ENCODE measurements around the gene MTUS2.
A peak's percentile ranks its signal among the peaks of the same experiment; 100 is the strongest.

Gene MTUS2

GRCh38 chr13:29165840-29166239 lies 345.7 kb downstream of the MTUS2 start:
- no peak overlapping the region for H3K4me3 ChIP-seq (ENCODE audit: low read depth, low read length)
- peak; percentile 84 for DNase-seq (ENCODE audit: low read depth)
- TF ChIP-seq, protein P1, sequence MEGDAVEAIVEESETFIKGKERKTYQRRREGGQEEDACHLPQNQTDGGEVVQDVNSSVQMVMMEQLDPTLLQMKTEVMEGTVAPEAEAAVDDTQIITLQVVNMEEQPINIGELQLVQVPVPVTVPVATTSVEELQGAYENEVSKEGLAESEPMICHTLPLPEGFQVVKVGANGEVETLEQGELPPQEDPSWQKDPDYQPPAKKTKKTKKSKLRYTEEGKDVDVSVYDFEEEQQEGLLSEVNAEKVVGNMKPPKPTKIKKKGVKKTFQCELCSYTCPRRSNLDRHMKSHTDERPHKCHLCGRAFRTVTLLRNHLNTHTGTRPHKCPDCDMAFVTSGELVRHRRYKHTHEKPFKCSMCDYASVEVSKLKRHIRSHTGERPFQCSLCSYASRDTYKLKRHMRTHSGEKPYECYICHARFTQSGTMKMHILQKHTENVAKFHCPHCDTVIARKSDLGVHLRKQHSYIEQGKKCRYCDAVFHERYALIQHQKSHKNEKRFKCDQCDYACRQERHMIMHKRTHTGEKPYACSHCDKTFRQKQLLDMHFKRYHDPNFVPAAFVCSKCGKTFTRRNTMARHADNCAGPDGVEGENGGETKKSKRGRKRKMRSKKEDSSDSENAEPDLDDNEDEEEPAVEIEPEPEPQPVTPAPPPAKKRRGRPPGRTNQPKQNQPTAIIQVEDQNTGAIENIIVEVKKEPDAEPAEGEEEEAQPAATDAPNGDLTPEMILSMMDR (IDR thresholded peaks at IDR 0.05; ENCODE audit: low read depth, low read length) = no peak
- no peak for TF ChIP-seq POLR2A (IDR thresholded peaks at IDR 0.05; ENCODE audit: extremely low read depth, insufficient read length)
- TF ChIP-seq MYC (IDR thresholded peaks at IDR 0.05; ENCODE audit: low read depth, low read length) = no peak
- TF ChIP-seq, protein P2, sequence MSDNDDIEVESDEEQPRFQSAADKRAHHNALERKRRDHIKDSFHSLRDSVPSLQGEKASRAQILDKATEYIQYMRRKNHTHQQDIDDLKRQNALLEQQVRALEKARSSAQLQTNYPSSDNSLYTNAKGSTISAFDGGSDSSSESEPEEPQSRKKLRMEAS (IDR thresholded peaks at IDR 0.05; ENCODE audit: low read depth, low read length) = no peak

GRCh38 chr13:29170436-29171082 lies 350.4 kb downstream of the MTUS2 start:
- H3K4me3 ChIP-seq (ENCODE audit: low read depth, low read length) = no peak overlapping the region
- no peak for DNase-seq (ENCODE audit: low read depth)
- TF ChIP-seq MYC (IDR thresholded peaks at IDR 0.05; ENCODE audit: low read depth, low read length) (no peak), POLR2A (IDR thresholded peaks at IDR 0.05; ENCODE audit: extremely low read depth, insufficient read length) (no peak)
- TF ChIP-seq, protein P1 (IDR thresholded peaks at IDR 0.05; ENCODE audit: low read depth, low read length) = no peak
- TF ChIP-seq, protein P2 (IDR thresholded peaks at IDR 0.05; ENCODE audit: low read depth, low read length) = no peak

DNA sequence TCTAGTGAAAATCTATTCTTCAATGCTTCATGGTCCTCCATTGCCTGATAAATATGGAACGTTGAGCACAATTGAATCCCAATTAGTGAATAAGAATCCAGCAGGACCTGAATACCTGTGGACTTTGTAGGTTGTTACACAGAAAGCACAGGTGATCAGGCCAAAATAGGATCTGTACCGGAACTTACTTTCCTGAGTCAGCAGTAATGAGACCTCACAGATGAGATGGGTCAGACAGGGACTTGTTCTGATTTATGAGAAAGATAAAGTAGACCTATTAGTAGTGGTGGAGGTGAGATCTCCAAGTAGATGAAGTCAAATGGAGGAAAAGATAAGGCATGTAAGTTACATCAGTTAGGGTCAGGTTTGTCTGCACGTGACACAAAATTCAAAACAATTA lies 351.1 kb downstream of the MTUS2 start:
- TF ChIP-seq, protein P1 (IDR thresholded peaks at IDR 0.05; ENCODE audit: low read depth, low read length) = no peak
- TF ChIP-seq, protein P2 (IDR thresholded peaks at IDR 0.05; ENCODE audit: low read depth, low read length) = no peak
- TF ChIP-seq MYC (IDR thresholded peaks at IDR 0.05; ENCODE audit: low read depth, low read length) = no peak
- no peak for TF ChIP-seq POLR2A (IDR thresholded peaks at IDR 0.05; ENCODE audit: extremely low read depth, insufficient read length)
- DNase-seq (ENCODE audit: low read depth) = no peak
- H3K4me3 ChIP-seq (ENCODE audit: low read depth, low read length) = no peak overlapping the region

DNA sequence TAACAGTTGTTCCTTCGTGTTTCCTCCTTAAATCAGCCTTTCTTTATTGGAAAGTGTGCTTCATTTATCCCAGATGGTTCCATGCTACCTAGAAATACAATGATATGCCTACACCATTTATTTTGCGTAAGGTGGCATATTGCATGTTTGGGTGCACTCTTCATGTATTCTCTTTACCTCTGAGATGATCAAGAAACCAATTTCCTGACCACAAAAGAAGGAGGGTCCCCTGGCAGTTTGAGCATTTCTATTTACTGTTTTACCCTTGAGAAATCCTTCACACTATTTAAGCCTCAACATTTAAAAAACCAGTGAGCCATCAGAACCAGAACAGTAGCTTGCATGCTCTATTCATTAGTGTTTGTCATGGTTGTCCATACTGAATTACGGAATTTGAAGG lies 354.0 kb downstream of the MTUS2 start:
- DNase-seq (ENCODE audit: low read depth) = no peak
- no peak overlapping the region for H3K4me3 ChIP-seq (ENCODE audit: low read depth, low read length)
- TF ChIP-seq POLR2A (IDR thresholded peaks at IDR 0.05; ENCODE audit: extremely low read depth, insufficient read length) (no peak), MYC (IDR thresholded peaks at IDR 0.05; ENCODE audit: low read depth, low read length) (no peak)
- TF ChIP-seq, protein P1 (IDR thresholded peaks at IDR 0.05; ENCODE audit: low read depth, low read length) = no peak
- TF ChIP-seq, protein P2 (IDR thresholded peaks at IDR 0.05; ENCODE audit: low read depth, low read length) = no peak

DNA sequence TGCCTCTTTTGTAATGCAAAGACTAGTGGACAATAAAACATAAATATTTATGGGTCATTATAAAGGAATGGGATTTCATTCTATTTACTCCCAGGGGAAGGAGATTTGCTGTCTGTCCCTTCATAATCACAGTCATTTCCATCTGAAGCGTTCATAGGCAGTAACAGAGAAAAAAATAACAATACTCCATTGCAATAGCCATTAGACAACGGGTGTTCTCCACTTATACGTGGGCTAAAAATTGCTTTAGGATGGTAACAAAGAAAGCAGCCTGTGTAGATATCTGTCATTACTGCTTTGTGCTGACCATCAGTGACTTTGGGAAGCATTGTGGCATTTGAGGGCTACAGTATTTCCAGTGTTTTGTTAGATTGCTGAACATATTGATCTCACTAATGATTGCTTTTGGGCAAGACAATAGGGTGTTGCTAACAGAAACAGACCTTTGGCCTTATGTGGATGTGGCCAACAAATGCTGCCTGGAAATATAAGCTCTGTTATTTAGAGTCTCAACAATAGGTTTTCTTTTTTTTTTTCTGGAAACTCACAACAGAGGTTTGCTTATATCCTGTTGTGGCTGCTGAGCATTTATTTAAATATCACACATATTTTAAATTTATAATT lies 355.2 kb downstream of the MTUS2 start:
- DNase-seq (ENCODE audit: low read depth) = no peak
- TF ChIP-seq, protein P2 (IDR thresholded peaks at IDR 0.05; ENCODE audit: low read depth, low read length) = no peak
- TF ChIP-seq, protein P1 (IDR thresholded peaks at IDR 0.05; ENCODE audit: low read depth, low read length) = no peak
- TF ChIP-seq MYC (IDR thresholded peaks at IDR 0.05; ENCODE audit: low read depth, low read length) (no peak), POLR2A (IDR thresholded peaks at IDR 0.05; ENCODE audit: extremely low read depth, insufficient read length) (no peak)

More for the DNA sequence above, 355.2 kb downstream of the MTUS2 start:
- no peak overlapping the region for H3K4me3 ChIP-seq (ENCODE audit: low read depth, low read length)
